Trophoblast cell (in vitro differentiated cells and primary cell): ENCODE results near the gene PIGR.

Experiments used
- DNase-seq, 2 donors: peaks; one replicate each; pipeline ENCODE4 v3.0.0-alpha.2; 2016
- H2AFZ ChIP-seq: 2 replicates; pipeline ENCODE4 v1.6.1; 2013; ENCODE audit warnings: low read length, moderate library complexity, mild to moderate bottlenecking; ENCODE audit not compliant: insufficient read depth, poor library complexity
- H2AK5ac ChIP-seq: 2 replicates; pipeline ENCODE4 v1.6.1; 2013; ENCODE audit warnings: mild to moderate bottlenecking, low read length
- H2BK120ac ChIP-seq: 2 replicates; pipeline ENCODE4 v1.6.1; 2013; ENCODE audit warnings: low read length, mild to moderate bottlenecking, moderate library complexity; ENCODE audit not compliant: insufficient read depth, poor library complexity
- H2BK12ac ChIP-seq: 2 replicates; pipeline ENCODE4 v1.6.1; 2013; ENCODE audit warnings: mild to moderate bottlenecking, low read length, moderate library complexity
- H2BK5ac ChIP-seq: 2 replicates; pipeline ENCODE4 v1.6.1; 2013; ENCODE audit warnings: low read length, low read depth, moderate library complexity, mild to moderate bottlenecking; ENCODE audit not compliant: poor library complexity
- H3K14ac ChIP-seq: 2 replicates; pipeline ENCODE4 v1.6.1; 2013; ENCODE audit warnings: mild to moderate bottlenecking, low read length
- H3K18ac ChIP-seq: 2 replicates; pipeline ENCODE4 v1.6.1; 2013; ENCODE audit warnings: mild to moderate bottlenecking, low read length
- H3K23ac ChIP-seq: 2 replicates; pipeline ENCODE4 v1.6.1; 2013; ENCODE audit warnings: low read length
- H3K27ac ChIP-seq: 2 replicates; pipeline ENCODE4 v1.5.1; 2013; ENCODE audit warnings: low read depth, mild to moderate bottlenecking, inconsistent platforms, low read length, moderate library complexity
- H3K27me3 ChIP-seq: 2 replicates; pipeline ENCODE4 v1.6.1; 2013; ENCODE audit warnings: inconsistent platforms, mild to moderate bottlenecking, low read length, moderate library complexity; ENCODE audit not compliant: insufficient read depth
- H3K36me3 ChIP-seq, 2 experiments: 1 replicate in 1 of 2; 2 replicates in 1 of 2; pipeline ENCODE4 v1.6.1; 2013; ENCODE audit warnings: low read length in 2 of 2, mild to moderate bottlenecking in 2 of 2, moderate library complexity in 1 of 2; ENCODE audit not compliant: insufficient read depth in 2 of 2, control insufficient read depth in 1 of 2
- H3K4ac ChIP-seq: 2 replicates; pipeline ENCODE4 v1.6.1; 2013; ENCODE audit warnings: low read depth, mild to moderate bottlenecking, low read length, moderate library complexity
- H3K4me1 ChIP-seq, 2 experiments: 1 replicate in 1 of 2; 2 replicates in 1 of 2; pipeline ENCODE4 v1.6.1; 2013; ENCODE audit warnings: low read length in 2 of 2, mild to moderate bottlenecking in 2 of 2, moderate library complexity in 1 of 2; ENCODE audit not compliant: insufficient read depth in 2 of 2, control insufficient read depth in 1 of 2
- H3K4me2 ChIP-seq: 2 replicates; pipeline ENCODE4 v1.6.1; 2013; ENCODE audit warnings: inconsistent platforms, mild to moderate bottlenecking, low read length, moderate library complexity
- H3K4me3 ChIP-seq: 2 replicates; pipeline ENCODE4 v1.5.1; 2013; ENCODE audit warnings: mild to moderate bottlenecking, low read depth, low read length, inconsistent platforms
- H3K79me1 ChIP-seq: one replicate; pipeline ENCODE4 v1.6.1; 2013; ENCODE audit warnings: low read length
- H3K79me2 ChIP-seq: 2 replicates; pipeline ENCODE4 v1.6.1; 2013; ENCODE audit warnings: low read length, mild to moderate bottlenecking; ENCODE audit not compliant: control insufficient read depth, insufficient read depth, poor library complexity
- H3K9ac ChIP-seq: 2 replicates; pipeline ENCODE4 v1.6.1; 2013; ENCODE audit warnings: mild to moderate bottlenecking, low read length
- H3K9me3 ChIP-seq: 2 replicates; pipeline ENCODE4 v1.6.1; 2013; ENCODE audit warnings: low read depth, mild to moderate bottlenecking, control low read depth, inconsistent platforms, low read length; ENCODE audit not compliant: insufficient read depth
- H4K12ac ChIP-seq: 2 replicates; pipeline ENCODE4 v1.6.1; 2013; ENCODE audit warnings: low read depth, mild to moderate bottlenecking, low read length, moderate library complexity
- H4K8ac ChIP-seq: 2 replicates; pipeline ENCODE4 v1.6.1; 2013; ENCODE audit warnings: low read depth, mild to moderate bottlenecking, low read length, moderate library complexity
- H4K91ac ChIP-seq: one replicate; pipeline ENCODE4 v1.6.1; 2013; ENCODE audit warnings: low read depth, mild to moderate bottlenecking, low read length, moderate library complexity
- WGBS: extraction: QIAGEN DNeasy Blood & Tissue Kit; methylation state at CpG from one replicate; pipeline ENCODE4 v1.1.7; 2013; ENCODE audit warnings: missing lambda C conversion rate; ENCODE audit not compliant: insufficient read length, insufficient coverage; ENCODE audit errors: extremely low coverage; 5-methylcytosine and 5-hydroxymethylcytosine counted together

Gene PIGR

GRCh38 chr1:206909161-206909882, 36.9 kb downstream of the PIGR start:
- Histone ChIP-seq H3K23ac (no peak overlapping the region), H2AK5ac (no peak overlapping the region), H2BK5ac (no peak overlapping the region), H3K4me2 (peak overlapping the region; percentile 86), H3K4ac (no peak overlapping the region), H4K12ac (no peak overlapping the region), H3K27ac (no peak overlapping the region), H3K18ac (no peak overlapping the region), H3K27me3 (peaks cover 11% of the 10 kb centered on the region), H3K79me1 (no peaks in the 10 kb centered on the region), H2BK120ac (no peak overlapping the region), H3K4me1 (peaks cover 12 to 15% of the 10 kb centered on the region in 2 experiments), H4K91ac (no peak overlapping the region), H3K14ac (no peak overlapping the region), H2BK12ac (no peak overlapping the region), H4K8ac (no peak overlapping the region), H3K9ac (no peak overlapping the region), H3K9me3 (no peaks in the 10 kb centered on the region), H3K79me2 (no peaks in the 10 kb centered on the region), H3K36me3 (no peaks in the 10 kb centered on the region), H2AFZ (peak overlapping the region; percentile 37), H3K4me3 (peak overlapping the region; percentile 63)
- no CpG with 5 or more reads among the region's 69 CpGs for WGBS
- DNase-seq: peak; percentile 49 to 73

GRCh38 chr1:206908038-206908437, 38.2 kb downstream of the PIGR start:
- no peak overlapping the region for H3K4me3 ChIP-seq
- H3K23ac ChIP-seq: no peak overlapping the region
- DNase-seq: no peak
- H3K18ac ChIP-seq: no peak overlapping the region
- H3K9ac ChIP-seq: no peak overlapping the region
- H4K12ac ChIP-seq: no peak overlapping the region
- H4K8ac ChIP-seq: no peak overlapping the region
- peaks cover 12 to 15% of the 10 kb centered on the region in 2 experiments for H3K4me1 ChIP-seq
- no peaks in the 10 kb centered on the region for H3K36me3 ChIP-seq
- peaks cover 11% of the 10 kb centered on the region for H3K27me3 ChIP-seq
- no peak overlapping the region for H3K27ac ChIP-seq
- no peak overlapping the region for H3K14ac ChIP-seq
- no peak overlapping the region for H2AFZ ChIP-seq
- no peak overlapping the region for H2BK5ac ChIP-seq
- H2AK5ac ChIP-seq: no peak overlapping the region
- no peak overlapping the region for H3K4me2 ChIP-seq
- H3K9me3 ChIP-seq: no peaks in the 10 kb centered on the region
- H3K4ac ChIP-seq: no peak overlapping the region
- H2BK120ac ChIP-seq: no peak overlapping the region
- no CpG with 5 or more reads among the region's 10 CpGs for WGBS
- no peak overlapping the region for H2BK12ac ChIP-seq
- no peak overlapping the region for H4K91ac ChIP-seq
- no peaks in the 10 kb centered on the region for H3K79me2 ChIP-seq
- no peaks in the 10 kb centered on the region for H3K79me1 ChIP-seq

GRCh38 chr1:206907304-206907991, 38.8 kb downstream of the PIGR start:
- H3K36me3 ChIP-seq: no peaks in the 10 kb centered on the region
- H3K18ac ChIP-seq: no peak overlapping the region
- H2BK120ac ChIP-seq: no peak overlapping the region
- DNase-seq: peak; percentile 9 to 50
- H3K9me3 ChIP-seq: no peaks in the 10 kb centered on the region
- H3K4ac ChIP-seq: no peak overlapping the region
- peaks cover 11% of the 10 kb centered on the region for H3K27me3 ChIP-seq
- H4K91ac ChIP-seq: no peak overlapping the region
- no peak overlapping the region for H4K8ac ChIP-seq
- H3K4me2 ChIP-seq: no peak overlapping the region
- H3K79me2 ChIP-seq: no peaks in the 10 kb centered on the region
- no peaks in the 10 kb centered on the region for H3K79me1 ChIP-seq
- no peak overlapping the region for H2AFZ ChIP-seq
- H3K23ac ChIP-seq: no peak overlapping the region
- no peak overlapping the region for H2BK5ac ChIP-seq
- H3K14ac ChIP-seq: no peak overlapping the region
- H3K4me1 ChIP-seq: peaks cover 12 to 15% of the 10 kb centered on the region in 2 experiments
- no CpG with 5 or more reads among the region's 23 CpGs for WGBS
- H4K12ac ChIP-seq: no peak overlapping the region
- H3K27ac ChIP-seq: no peak overlapping the region
- no peak overlapping the region for H3K9ac ChIP-seq
- no peak overlapping the region for H3K4me3 ChIP-seq
- H2AK5ac ChIP-seq: no peak overlapping the region
- H2BK12ac ChIP-seq: no peak overlapping the region

GRCh38 chr1:206905295-206906164, 40.7 kb downstream of the PIGR start:
- no peak overlapping the region for H3K18ac ChIP-seq
- no peaks in the 10 kb centered on the region for H3K36me3 ChIP-seq
- H2BK5ac ChIP-seq: no peak overlapping the region
- H2BK12ac ChIP-seq: no peak overlapping the region
- DNase-seq: peak; percentile 93 to 96
- H3K9me3 ChIP-seq: peaks cover 1% of the 10 kb centered on the region
- peaks cover 11% of the 10 kb centered on the region for H3K27me3 ChIP-seq
- no peaks in the 10 kb centered on the region for H3K79me2 ChIP-seq
- no peak overlapping the region for H3K4me3 ChIP-seq
- H3K23ac ChIP-seq: no peak overlapping the region
- no peak overlapping the region for H2AFZ ChIP-seq
- H3K4ac ChIP-seq: no peak overlapping the region
- no peak overlapping the region for H3K4me2 ChIP-seq
- H2AK5ac ChIP-seq: no peak overlapping the region
- no peak overlapping the region for H4K12ac ChIP-seq
- H3K79me1 ChIP-seq: no peaks in the 10 kb centered on the region
- H4K8ac ChIP-seq: no peak overlapping the region
- no peak overlapping the region for H3K27ac ChIP-seq
- no peak overlapping the region for H4K91ac ChIP-seq
- no peak overlapping the region for H3K9ac ChIP-seq
- no peak overlapping the region for H2BK120ac ChIP-seq
- H3K14ac ChIP-seq: no peak overlapping the region
- no CpG with 5 or more reads among the region's 4 CpGs for WGBS
- peaks cover 12 to 15% of the 10 kb centered on the region in 2 experiments for H3K4me1 ChIP-seq
